ENCODE measurements around the gene TOR1A.

Gene TOR1A

GRCh38 chr9:129854588-129855110 is 30.7 kb upstream of the TOR1A start:
- no peak for DNase-seq
- intact Hi-C loops (cut with DNase I), result no loop called here

GRCh38 chr9:129853614-129854013 is 29.7 kb upstream of the TOR1A start:
- intact Hi-C loops (cut with DNase I), result no loop called here
- DNase-seq, result no peak

- no peak for DNase-seq
Observed at GRCh38 chr9:129852579-129852978, 28.6 kb upstream of the TOR1A start.

DNA sequence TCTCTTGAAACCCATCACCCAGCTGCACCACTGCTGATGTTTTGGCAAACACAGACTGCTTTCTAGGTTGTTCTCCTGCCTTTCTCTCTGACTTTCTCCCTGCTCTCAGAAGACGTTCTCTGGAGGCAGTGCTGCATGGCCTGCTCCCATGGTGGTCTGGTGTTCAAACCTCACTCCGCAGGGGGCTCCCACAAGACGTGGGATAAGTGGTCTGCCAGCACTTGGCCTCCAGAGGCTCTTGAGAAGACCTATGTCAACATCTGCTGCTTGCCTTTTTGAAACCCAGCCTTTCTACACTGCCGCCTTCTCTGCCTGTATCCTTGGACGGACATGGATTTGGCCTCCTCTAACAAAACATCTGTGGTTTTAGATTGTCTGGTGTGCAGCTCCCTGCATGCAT is 27.9 kb upstream of the TOR1A start:
- intact Hi-C loops (cut with DNase I), result no loop called here
- DNase-seq, result no peak

More at GRCh38 chr9:129852579-129852978, 28.6 kb upstream of the TOR1A start:
- intact Hi-C loops (cut with DNase I), result no loop called here

- intact Hi-C loops (cut with DNase I), result no loop called here
- DNase-seq, result no peak
Observed at GRCh38 chr9:129850821-129851550, 27.1 kb upstream of the TOR1A start.

DNA sequence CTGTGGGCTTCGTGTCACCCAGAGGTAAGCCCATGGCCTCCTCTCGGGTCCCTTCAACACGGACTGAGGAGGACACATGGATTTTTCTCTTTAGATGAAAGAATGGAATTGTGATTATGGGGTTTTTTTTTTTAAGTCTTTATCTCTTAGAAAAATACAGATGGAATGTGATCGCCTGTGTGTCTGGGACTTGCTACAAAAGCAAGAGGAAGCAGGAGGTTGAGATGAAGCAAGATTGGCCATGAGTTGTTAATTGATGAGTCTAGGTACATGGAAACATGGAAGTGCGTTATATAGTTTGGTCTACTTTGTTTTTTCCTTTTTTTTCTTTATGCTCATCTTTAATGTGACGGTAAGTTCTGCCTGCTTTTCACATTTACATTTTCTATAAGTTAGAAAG is 26.0 kb upstream of the TOR1A start:
- DNase-seq, result no peak
- intact Hi-C loops (cut with DNase I), result no loop called here

DNA sequence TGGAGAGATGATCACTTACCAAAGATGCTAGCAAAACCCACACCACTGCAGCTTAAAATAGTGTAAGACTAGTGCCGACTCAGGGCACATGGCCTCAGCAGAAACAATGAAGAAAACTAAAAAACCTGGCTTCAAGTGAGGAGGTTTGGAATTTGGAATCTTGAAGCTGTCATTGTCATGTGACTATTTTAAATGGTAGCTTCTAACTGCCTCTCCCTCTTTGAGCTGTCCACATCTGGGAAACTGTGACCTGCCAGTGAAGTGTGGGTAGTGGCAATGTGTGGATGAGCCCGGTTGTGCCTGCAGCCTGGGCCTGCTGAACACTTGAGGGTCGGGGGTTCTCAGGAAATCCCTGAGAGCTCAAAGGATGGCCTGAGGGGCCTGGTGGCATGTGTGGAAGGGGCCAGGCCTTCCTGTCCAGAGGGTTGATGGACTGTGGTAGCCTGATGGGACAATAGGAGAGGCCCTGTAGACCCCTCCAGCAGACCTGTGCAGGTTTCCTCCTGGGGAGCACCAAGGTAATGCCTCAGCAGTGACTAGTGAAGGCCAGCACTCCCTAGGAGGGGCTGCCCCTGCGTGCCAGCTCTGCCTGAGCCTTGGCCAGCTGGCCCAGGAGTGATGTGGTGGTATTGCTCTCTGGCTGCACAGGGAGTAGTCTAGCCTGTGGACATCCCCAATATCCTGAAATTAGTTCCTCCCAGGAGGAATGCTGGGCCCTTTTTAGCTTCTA is 24.9 kb upstream of the TOR1A start:
- DNase-seq, result no peak
- intact Hi-C loops (cut with DNase I), result no loop called here

DNA sequence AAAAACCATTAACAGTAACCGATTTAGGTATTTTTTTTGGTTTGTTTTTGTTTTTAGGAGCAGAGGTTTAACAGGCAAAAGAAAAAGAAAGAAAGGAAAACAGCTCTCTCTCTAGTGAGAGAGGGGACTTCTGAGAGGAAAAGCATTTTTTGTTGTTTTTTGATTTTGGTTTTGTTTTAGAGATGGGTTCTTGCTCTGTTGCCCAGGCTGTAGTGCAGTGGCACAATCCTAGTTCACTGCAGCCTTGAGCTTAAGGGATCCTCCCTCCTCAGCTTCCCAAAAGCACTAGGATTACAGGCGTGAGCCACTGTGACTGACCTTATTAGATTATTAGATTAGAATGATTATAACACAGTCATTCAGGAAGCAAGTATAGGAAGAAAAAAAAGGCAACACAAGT is 21.4 kb upstream of the TOR1A start:
- DNase-seq, result no peak
- intact Hi-C loops (cut with DNase I), result no loop called here

DNA sequence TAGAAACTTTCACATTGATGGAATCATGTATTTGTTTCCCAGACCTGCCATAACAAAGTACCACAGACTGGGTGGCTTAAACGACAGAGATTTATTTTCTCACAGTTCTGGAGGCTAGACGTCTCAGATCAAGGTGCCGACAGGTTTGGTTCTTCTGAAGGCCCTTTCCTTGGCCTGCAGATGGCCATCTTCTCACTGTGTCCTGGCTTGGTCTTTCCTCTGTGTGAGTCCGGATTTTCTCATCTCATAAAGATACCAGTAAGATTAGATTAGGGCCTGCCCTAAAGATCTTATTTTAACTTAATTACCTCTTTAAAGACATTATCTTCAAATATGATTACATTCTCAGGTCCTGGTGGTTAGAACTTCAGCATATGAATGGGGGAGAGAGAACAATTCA is 17.1 kb upstream of the TOR1A start:
- intact Hi-C loops (cut with DNase I), result no loop called here
- DNase-seq, result no peak

DNA sequence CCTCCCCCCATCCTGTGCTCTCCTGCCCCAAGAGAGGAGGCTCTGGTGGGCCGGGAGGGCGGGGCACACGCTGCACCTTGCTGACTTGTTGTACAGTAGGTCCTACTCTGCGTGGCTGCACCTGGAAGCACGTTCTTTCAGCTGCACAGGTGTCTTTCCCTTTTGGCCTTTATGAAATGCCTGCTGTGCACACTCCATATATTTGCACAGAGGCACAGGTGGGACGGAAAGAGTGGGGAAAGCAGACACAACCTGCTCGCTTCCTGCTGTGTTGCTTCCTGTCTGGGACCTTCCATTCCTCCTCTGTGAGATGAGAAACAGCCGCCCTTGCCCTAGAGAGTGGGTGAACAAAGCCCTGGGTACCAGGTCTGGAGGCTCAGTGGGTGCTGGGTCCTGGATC is 16.1 kb upstream of the TOR1A start:
- intact Hi-C loops (cut with DNase I), result no loop called here
- no peak for DNase-seq

GRCh38 chr9:129839324-129840023 is 15.5 kb upstream of the TOR1A start:
- intact Hi-C loops (cut with DNase I), result loop anchor here (10.0 kb wide), 1 partner anchor 395 kb away; no protein-coding TSS in a partner anchor
- peak in 1 of 42 donors; percentile 27 for DNase-seq

GRCh38 chr9:129838707-129839259 is 14.8 kb upstream of the TOR1A start:
- DNase-seq, result no peak
- intact Hi-C loops (cut with DNase I), result loop anchor here (10.0 kb wide), 1 partner anchor 396 kb away; no protein-coding TSS in a partner anchor

DNA sequence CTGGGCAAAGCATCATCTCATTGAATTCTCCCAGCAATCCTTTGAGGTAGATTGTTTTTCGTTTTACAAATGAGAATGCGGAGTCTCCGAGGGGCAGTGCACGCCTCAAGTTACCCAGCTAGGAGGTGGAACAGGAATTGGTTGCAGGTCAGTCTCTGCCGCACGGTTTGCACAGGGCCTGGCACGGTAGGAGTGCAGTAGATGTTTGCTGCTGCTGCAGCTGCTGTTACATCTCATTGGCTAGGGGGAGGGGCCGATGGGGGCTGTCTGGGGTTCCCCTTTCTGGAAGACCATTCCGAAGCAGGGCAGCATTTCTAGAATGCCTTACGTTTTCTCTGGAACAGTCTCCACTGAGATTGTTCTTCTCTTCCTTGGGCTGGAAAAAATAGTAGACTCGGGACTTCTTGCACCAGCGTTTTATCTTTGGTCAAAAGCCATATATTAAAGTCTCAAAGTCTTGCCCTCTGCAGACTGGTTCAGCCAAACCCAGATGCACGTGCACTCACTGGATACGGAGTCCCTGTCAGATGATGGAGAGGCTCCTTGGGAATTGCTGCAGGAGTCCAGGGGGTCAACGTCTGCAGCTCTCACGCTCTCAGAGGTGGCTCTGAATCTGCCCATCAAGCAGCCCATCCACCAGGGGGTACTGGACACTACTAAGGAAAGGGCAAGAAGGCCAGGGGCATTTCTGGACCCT is 12.5 kb upstream of the TOR1A start:
- peak in 11 of 42 donors; percentile 5 to 51 (median 23) for DNase-seq
- intact Hi-C loops (cut with DNase I), result loop anchor here (10.0 kb wide), 1 partner anchor 398 kb away; no protein-coding TSS in a partner anchor

DNA sequence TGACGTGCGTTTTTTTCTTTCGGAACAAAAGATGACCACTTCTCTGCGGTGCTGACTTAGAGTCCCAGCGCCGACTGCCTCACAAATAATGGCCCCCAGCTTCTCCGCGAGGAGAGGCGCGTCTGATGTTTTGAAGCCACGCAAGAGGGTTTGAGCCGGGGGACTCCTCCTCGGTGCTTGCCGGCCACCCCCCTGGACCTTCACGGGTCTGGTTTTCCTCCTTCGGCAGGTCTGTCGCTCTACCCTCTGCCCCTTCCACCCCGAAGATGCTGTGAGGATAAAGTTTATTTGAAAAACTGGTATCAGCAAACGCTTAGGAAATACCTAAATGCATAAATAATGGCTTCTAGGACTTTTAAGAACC is 11.9 kb upstream of the TOR1A start:
- DNase-seq, result peak in 4 of 42 donors; percentile 12 to 37 (median 17)
- intact Hi-C loops (cut with DNase I), result loop anchor here (10.0 kb wide), 1 partner anchor 399 kb away; no protein-coding TSS in a partner anchor

DNA sequence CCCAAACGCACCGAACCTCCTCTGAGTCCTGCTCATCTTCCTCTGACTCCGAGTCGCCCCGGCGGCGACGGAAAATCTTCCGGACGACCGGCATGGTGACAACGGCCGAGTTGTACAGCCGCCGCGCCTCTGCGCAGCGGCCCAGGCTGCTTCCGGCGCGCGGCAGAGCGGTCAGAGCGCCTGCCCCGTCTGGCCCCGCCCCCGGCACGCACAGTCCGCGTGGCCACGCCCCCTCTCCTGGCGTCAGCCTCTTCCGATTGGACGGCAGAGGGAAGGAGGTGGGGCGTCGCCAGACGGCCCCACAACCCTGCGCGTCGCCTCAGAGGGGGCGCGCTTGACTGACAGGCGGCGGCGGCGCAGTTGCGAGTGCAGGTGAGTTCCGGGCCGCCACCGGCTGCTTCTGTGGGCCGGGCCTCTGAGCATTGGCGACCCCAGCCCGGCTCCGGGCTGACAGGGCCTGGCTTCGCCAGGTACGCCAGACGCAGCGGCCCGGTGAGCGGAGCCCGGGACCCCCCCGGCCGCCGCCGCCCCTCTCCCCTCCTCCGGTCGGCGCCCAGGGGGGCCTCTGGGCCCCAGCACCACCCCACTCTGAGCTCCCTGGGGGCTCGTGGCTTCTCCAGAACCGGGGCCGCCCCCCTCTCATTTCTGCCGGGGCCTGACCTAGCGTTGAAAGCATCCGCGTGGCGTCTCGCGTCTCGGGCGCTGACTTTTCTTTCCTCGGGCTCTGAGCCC is 11.4 kb upstream of the TOR1A start, which contains the start of the genes C9orf78 and USP20:
Gene C9orf78, minus strand, starts transcription at position 148 of the 732 bp plus-strand sequence. Its CDS starts 54 bp downstream, at position 94.
Gene USP20, plus strand, starts transcription at position 331 of the 732 bp plus-strand sequence. CDS start 17,098 bp downstream, outside the sequence.
- peak; percentile 83 to 98 (median 96) for DNase-seq
- intact Hi-C loops (cut with DNase I), result loop anchor here (10.0 kb wide), 1 partner anchor 400 kb away; no protein-coding TSS in a partner anchor

DNA sequence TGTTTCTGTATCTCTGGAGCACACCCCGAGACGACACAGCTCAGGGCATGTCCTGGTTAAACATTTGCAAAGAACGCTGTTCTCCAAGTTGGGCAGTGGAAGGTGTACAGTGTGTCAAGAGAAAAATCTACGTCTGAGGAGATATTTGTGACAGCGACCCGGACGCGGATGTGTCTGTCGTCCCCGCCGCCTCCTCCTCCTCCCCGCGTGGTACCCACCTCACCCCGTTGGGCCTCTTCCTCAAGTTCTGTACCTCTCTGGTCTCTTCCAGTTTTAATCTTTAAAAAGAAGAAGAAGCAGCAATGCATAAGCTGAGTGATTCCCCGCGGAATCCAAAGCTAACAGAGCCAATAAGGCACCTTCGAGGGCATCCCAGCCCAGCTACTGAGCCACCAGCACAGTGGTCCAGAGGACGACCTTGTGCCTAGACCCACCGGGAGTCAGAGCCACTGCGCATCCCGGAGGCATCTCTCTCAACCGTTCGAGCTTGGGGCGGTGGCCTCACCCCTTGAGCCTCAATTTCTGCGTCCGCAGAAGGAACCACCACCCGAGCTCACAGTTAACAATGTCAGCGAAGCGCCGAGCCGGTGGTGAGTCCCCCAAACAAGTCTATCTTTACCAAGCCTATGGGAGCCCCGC is 10.7 kb upstream of the TOR1A start:
- intact Hi-C loops (cut with DNase I), result loop anchor here (10.0 kb wide), 1 partner anchor 400 kb away; no protein-coding TSS in a partner anchor
- peak in 23 of 42 donors; percentile 14 to 63 (median 33) for DNase-seq

GRCh38 chr9:129832982-129833381 is 9.0 kb upstream of the TOR1A start:
- no peak for DNase-seq
- intact Hi-C loops (cut with DNase I), result loop anchor here (10.0 kb wide), 1 partner anchor 402 kb away; no protein-coding TSS in a partner anchor

Data from head of caudate nucleus (tissue), 42 donors.